GM18502 (cell line): ENCODE measurements around the gene CFAP70.

Experiments used
- ATAC-seq: cut with Tn5 transposase; IDR thresholded peaks from one replicate; pipeline ENCODE4 v1.9.1; 2021; ENCODE audit warnings: mild to moderate bottlenecking; ENCODE audit not compliant: unreplicated experiment, poor library complexity

Gene CFAP70

GRCh38 chr10:73220989-73221388 is 137.7 kb downstream of the CFAP70 start:
- no peak for ATAC-seq

GRCh38 chr10:73219384-73219783 is 139.3 kb downstream of the CFAP70 start:
- ATAC-seq, result no peak

GRCh38 chr10:73218431-73219191 is 140.1 kb downstream of the CFAP70 start:
- no peak for ATAC-seq

- no peak for ATAC-seq
Observed at GRCh38 chr10:73217628-73218027, 141.0 kb downstream of the CFAP70 start.

- no peak for ATAC-seq
Observed at GRCh38 chr10:73215749-73216148, 142.9 kb downstream of the CFAP70 start.

- ATAC-seq, result no peak
Observed at GRCh38 chr10:73211106-73211811, 147.4 kb downstream of the CFAP70 start.

- ATAC-seq, result no peak
Observed at GRCh38 chr10:73210395-73211105, 148.1 kb downstream of the CFAP70 start.

- ATAC-seq, result no peak
Observed at GRCh38 chr10:73209705-73210104, 149.0 kb downstream of the CFAP70 start.

- ATAC-seq, result no peak
Observed at GRCh38 chr10:73207883-73208282, 150.8 kb downstream of the CFAP70 start.

GRCh38 chr10:73206385-73206784 is 152.3 kb downstream of the CFAP70 start:
- no peak for ATAC-seq

- ATAC-seq, result no peak
Observed at GRCh38 chr10:73205890-73206289, 152.8 kb downstream of the CFAP70 start.

GRCh38 chr10:73205081-73205480 is 153.6 kb downstream of the CFAP70 start:
- ATAC-seq, result no peak
